Right renal cortex interstitium (tissue), 3 donors: ENCODE measurements around the gene RANBP17. TPM values are rescaled to one million over a fixed set of nuclear protein-coding genes. Genes with fewer than 3 reads are reported as not detected.

Experiments used
- DNase-seq, 3 donors: peaks; one replicate each; pipeline ENCODE4 v3.0.0-alpha.2; 2013; ENCODE audit warnings: low read depth in 3 of 3, low spot score in 2 of 3
- polyA plus RNA-seq, 3 donors: library from polyadenylated mRNA; unstranded; fragments of 120-200 nt; gene quantifications; one replicate each; pipeline ENCODE4 v1.2.1, GENCODE V29; 2013; ENCODE audit not compliant: insufficient read length in 3 of 3

Gene RANBP17
- polyA plus RNA-seq, 3 donors: 8.8 to 10.9 (median 9.2) TPM

DNA sequence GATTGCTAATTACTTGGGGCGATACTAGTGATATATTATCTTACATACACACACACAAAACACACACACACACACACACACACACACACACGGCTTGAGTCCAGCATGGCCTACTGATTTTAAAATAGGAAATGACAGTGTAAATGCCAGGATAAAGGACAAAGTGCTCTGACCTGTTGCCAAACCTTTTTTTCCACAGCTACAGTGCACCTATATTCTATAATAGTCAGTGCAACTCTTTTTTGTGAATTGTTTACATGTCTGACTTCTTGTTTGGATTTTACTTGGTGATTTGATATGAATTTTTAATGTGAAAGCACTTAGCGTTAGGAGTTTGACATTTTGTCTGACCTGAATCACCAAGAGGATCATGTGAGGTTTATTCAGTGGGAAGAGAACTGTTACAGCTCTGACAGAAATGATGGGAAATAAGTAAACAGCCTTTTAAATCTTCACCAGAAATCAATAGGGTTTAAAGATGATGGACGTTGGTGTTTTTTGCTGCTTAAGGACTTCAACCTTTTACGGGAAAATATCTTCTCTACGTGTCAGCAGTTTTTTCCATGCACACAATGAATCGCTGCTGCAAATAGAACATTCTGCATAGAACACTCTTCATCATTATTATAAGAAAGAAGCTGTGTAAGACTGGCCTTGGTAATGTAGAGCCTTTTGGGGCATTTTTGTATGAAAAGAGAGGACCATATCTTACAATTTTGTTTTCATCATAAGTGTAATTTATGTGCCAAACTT is 218.5 kb downstream of the RANBP17 start:
- DNase-seq: no peak

DNA sequence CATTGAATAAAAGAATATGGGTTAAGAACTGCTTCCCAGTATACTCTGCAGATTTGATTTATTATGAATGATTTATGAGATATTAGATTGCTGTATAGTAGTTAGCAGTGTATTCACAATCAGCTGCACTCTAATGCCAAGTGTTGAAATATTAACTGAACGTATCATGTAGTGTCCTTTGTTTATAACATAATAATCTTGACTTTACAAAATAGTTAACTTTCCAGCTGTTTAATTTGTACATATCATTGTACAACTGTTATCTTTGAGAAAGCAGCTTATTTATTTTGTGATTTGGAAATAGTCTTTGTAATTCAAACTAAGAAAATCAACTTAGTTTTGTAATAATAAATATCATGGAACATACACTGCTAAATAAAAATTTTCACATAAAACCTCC is 219.5 kb downstream of the RANBP17 start:
- DNase-seq: no peak

DNA sequence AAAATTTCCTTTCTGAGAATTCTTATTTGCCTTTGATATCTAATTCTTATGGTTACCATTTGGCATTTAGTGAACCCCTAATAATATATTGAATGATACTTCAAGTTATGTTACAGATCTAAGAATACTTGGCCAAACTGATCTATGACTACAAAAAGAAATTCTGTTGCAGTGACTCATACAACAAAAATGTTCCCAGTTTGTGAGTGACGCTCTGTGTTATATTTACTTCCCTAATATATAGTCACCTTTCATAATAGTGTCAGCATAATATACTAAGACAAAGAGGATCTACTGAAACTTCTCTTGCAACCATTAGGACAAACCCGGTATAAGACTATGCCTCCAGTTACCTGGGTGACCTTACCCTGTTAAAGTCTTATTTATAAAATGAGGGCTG is 230.4 kb downstream of the RANBP17 start:
- no peak for DNase-seq

DNA sequence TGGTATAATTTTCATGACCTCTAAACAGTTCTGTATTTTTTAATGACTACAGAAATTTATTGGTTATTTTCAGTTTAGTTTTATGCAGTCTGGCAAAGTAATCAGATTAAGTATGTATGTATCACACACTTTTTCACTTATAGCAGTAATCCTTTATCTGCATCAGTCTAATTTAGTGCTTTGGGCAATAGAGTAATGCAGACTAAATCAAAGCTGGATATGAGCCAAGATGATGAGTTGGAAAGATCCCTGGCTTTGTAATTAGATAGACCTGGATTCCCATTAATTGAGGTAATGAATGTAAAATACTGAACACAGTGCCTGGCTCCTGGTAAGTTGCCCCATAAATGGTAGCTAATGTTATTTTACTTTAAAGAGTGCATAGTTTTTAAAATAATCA is 231.8 kb downstream of the RANBP17 start:
- DNase-seq: no peak

DNA sequence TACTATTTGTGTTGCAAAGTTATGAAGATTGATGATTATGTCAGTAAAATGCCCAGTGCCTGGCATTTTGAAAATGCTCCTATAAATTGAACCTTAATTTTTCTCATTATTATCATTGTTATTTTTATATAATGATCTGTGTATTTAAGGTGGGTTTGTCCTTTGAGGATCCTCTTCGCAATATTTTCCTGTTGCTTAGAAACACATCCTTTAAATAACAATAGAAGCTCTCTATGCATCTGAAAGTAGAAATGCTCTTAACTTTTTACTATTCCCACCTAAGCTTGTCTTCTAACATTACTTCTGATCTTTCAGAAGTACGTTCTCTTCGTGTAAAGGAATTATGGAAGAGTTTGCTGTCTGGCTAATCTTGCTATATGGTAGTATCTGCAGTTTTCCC is 232.5 kb downstream of the RANBP17 start:
- no peak for DNase-seq

DNA sequence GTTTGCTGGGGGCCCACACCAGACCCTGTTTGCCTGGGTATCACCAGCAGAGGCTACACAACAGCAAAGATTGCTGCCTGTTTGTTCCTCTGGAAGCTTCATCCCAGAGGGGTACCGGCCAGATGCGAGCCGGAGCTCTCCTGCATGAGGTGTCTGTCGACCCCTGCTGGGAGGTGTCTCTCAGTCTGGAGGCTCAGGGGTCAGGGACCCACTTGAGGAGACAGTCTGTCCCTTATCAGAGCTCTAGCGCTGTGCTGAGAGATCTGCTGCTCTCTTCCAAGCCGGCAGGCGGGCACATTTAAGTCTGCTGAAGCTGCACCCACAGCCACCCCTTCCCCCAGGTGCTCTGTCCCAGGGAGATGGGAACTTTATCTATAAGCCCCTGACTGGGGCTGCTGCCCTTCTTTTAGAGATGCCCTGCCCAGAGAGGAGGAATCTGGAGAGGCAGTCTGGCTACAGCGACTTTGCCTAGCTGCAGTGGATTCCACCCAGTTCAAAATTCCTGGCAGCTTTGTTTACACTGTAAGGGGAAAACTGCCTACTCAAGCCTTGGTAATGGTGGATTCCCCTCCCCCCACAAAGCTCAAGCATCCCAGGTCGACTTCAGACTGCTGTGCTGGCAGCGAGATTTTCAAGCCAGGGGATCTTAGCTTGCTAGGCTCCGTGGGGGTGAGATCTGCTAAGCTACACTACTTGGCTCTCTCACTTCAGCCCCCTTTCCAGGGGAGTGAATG is 241.2 kb downstream of the RANBP17 start:
- DNase-seq: no peak

DNA sequence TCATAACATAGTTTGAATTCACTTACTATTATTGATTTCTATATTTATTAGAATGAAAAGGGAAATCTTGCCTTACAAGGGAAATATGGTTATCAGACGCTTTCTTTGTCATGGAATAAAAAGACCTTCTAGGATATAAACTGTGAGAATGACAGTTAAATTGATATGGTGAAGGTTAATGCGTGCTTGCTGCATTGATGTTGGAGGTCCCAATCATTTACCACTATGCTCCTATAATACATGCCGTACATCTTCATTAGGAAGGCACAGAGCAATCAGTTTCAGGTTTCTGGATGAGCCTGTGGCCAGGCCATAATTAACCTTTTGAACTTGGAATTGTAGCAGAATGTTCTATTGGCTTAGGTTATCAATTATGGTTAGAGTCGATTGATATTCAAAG is 245.9 kb downstream of the RANBP17 start:
- DNase-seq: no peak

DNA sequence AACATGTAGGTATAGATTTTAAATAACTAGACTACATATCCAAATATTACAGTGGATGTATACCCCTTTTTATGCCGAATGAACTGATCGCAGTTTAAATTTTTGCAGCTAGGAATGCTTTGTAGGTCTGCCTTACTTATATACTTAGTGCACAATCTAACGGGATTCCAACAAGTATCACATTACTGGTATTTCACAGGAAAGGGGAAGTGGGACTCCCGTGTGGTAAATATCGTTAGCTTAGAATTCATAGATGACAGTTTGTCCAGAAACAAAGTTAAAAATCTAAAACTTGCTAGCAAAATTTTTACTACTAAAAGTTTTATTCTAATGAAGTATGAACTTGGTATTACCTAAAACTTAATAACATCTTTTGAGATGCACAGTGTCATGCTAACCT is 253.7 kb downstream of the RANBP17 start:
- no peak for DNase-seq

DNA sequence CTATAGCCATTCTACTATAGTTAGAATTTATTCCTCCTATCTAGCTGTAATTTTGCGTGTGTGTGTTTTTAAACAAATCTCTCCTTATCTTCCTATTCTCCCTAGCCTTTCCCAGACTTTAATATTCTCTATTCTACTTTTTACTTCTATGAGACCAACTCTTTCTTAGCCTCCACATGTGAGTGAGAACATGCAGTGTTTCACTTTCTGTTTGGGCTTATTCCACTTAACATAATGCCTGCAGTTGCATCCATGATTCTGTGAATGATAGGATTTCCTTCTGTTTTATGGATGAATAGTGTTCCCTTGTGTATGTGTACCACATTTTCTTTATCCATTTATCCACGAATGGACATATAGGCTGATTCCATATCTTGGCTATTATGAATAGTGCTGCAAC is 254.9 kb downstream of the RANBP17 start:
- no peak for DNase-seq

DNA sequence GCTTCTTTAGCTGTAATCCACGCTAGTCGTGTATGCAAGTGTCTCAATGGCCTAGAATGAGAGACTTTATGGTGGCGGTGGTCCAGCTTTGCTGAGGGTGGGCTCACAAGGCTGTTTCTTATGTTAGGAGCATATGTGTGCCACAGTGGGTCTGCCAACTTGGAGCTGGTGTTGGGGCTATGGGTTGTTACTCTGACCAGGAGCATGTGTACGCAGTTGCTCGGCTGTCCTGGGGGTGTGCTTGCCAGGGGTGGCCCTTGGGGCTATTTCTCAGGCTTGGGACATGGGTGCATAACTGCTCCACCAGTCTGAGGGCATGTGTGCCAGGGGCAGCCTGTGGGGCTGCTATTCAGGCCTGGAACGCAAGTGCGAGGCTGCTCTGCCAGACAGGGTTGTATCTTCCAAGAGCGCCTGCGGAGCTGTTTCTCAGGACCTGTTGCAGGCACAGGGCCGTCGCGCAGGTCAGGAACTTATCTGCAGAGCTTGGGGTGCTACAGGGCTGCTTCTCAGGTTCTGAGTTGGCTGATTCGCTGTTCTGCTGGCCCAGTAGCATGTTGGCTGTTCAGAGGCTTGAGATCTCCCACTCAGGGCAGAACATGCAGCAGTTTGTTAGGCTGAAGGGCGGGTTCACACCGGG is 259.3 kb downstream of the RANBP17 start:
- DNase-seq: no peak

DNA sequence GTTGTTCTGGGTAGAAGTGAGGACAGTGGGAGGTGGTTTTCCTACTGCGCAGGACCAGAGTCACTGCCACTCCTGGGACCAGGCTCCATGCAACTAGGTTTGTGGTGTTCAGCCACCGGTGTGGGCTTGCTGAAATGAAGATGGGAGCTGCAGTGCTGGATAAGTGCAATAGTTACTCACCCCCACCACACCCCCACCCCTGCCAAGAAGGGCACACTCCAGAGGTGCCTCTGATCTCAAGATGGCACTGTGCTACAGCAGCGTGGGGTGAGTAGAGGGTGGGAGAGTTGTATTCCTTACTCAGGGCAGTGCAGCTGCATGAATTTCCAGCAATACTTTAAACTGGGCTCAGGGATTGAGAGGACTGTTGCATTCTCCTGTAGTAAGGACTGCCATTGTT is 259.8 kb downstream of the RANBP17 start:
- DNase-seq: no peak

DNA sequence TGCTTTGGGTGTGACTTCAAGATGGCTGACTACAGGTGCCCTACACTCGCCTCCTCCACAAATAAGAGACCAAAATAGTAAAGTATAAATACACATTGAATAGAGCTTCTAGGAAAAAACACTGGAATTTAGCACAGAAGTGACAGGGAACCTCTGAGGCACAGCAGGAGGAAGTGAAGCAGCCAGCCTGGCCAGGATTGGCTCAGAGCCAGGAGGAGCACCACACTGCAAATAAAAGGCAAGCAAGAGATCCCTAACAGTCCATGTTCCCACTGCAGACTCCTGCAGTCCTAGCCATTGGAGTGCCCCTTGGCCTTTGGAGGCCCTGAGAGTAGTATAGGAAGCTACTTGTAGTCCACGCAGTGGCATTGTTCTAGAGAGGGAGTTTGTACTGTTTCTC is 260.6 kb downstream of the RANBP17 start:
- DNase-seq: no peak

DNA sequence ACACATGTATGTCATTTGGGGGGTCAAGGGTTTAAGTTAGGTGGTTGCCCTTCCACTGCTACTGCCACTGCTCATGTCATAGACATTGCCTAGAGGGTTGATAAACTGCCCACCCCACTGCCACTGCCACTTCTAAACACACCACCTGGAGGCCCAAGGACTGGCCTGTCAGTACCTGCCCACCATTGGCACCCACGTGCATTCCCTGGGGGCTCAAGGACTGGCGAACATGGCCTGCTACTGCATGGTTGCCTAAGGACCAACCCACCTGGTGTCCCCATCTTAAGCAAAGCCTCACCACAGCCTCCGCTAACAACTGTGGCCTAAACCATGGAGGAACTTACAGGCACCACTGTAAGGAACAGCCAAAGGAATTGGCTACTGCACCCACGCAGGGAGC is 261.6 kb downstream of the RANBP17 start:
- DNase-seq: no peak

DNA sequence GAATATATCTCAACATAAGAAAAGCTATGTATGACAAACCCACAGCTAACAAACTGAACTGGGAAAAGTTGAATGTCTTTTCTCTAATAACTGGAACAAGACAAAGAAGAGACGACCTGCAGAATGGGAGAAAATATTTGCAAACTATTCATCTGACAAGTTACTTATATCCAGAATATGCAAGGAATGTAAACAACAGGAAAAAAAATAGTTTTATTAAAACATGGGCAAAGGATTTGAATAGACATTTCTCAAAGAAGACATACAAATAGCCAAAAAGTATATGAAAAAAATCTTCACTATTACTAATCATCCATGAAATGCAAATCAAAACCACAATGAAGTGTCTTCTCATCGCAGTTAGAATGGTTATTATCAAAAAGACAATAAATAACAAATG is 265.5 kb downstream of the RANBP17 start:
- no peak for DNase-seq

DNA sequence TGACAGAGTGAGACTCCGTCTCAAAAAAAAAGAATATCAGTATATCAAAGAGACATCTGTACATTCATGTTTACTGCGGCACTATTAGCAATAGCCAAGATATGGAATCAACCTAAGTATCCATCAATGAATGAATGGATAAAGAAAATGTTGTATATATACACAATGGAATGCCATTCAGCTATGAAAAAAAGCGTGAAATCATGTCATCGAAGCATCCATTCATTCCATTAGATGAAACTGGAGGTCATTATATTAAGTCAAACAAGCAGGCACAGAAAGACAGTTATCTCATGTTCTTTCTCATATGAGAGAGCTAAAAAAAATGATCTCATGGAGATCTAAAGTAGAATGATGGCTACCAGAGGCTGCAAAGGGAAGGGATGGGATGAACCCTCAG is 266.3 kb downstream of the RANBP17 start:
- no peak for DNase-seq

DNA sequence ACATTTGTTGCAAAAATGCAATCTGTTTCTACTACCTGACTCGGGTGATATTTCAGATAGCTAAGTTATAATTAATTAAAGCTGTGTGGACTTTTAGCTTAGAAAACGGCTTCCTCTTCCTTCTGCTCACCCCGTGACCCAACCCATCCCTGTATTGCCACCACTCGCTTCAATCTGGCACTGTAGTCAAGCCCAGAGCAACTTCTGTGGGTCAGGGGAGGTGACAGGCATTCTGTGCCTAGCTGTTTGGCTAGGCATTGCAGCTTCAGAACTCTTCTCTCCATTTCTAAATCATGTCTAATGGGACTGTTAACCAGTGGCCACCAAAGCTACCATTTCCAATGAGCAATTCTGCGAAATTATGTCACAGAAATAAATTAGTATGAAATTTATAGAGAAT is 267.5 kb downstream of the RANBP17 start:
- no peak for DNase-seq

DNA sequence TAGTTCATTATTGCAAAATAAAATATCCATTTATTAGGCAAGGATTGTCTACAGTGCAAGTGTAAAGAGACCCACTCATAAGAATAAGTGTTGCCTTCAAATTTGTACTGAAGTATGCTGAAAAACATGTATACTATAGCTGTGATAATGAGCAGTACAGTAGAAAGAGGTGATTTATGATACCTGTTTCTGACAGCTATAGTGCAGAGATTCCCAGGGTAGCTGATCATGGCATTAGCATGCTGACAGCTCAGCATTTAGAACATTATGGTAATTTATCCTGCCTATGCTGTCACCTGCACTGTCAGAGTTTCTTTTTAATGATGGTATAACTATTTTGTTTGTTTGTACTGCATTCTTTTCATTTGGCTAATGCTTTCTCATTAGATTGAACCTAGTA is 269.7 kb downstream of the RANBP17 start:
- DNase-seq: no peak

DNA sequence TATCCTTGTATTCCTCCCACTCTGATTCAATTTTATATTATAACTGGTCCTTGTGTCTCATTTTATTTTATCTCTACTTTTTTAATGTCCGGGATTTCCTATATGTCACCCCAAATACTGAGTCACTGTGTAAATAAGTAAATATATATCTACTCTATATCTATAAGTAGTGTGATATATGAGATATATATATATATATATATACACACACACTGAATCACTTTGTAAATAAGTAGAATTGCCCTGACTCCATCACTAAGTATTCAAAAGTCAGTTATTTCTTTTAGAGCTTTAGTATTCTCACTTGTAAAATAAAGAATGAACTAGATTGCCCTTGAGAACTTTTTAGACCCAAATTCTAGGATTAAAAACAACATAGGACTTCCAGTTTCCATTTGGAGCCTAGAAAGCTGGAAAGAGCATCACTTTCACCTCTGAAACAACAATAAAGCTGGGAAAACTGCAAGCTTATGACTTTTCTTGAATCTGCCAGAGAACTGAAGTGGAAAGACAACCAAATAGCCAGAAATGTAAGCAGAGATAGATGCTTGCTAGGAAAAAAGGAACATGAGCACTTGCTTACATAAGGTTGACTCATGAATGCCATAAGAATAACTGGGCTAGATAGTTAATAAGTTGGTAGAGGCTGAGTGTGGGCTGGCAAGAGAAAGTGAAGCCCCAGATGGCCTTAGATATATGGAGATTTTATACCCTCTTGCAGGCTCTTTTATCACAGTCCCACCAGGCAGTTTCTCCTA is 276.1 kb downstream of the RANBP17 start:
- no peak for DNase-seq

DNA sequence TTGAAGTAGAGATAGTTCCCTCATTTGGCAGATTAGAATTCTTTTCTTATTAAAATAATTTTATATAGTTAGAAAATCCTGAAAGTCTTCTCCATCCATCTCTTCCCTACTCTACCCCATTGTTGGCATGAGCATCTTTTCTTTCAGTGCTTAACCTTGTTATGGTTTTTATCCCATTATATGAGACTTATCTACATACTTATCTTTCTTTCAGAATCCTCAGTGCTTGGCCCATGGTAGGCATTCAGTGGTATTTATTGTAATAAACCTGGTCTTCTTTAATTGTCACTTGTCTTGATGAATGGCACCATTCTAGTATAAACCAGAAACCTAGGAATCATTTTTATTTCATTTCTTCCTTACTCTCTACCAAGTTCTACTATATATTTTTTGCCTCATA is 277.4 kb downstream of the RANBP17 start:
- DNase-seq: no peak

DNA sequence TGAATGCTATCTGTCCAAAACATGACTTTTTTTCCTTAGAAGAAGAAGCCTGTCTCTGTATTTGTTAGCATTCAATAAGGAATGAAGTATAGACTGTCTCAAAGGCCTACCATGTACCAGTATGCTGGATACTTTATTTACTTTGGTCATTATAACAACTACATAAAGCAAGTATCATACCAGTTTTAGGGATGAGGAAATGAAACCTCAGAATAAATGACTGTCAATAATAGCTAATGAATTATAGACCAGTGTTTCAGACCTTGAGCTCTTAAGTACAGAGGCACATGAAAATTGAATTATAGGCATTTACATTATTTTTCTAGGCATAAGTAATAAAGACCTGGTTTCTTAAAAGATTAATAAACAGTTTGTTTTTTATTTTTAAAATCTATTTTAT is 280.8 kb downstream of the RANBP17 start:
- DNase-seq: no peak

DNA sequence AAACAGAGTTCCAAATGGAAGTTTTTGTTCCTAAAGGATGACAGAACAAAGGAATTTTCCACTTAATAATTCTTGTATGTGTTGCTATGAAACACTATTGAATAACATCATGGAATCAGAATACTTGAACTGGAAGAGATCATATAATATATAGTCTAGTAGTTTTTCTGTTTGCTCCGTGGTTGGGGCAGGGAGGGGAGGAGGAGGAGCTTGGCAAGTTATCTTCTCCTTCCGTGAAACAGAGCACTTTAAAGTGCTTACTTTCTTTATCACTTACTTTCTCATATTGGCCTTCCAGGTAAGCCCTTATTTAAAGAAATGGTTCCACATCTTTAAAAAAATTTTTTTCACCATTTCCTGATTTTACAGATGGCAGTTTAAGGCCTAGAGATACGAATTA is 281.4 kb downstream of the RANBP17 start:
- DNase-seq: no peak
